UCSD-AML1 (cell line): Measurements from ENCODE around the gene OR51B4.
"Not testable (repeated sequence)": the region's sequence is repeated elsewhere in the genome, so short reads cannot be mapped to it uniquely, and the experiment has no call there.

Experiments used
- DNase-seq: peaks from one replicate; lab custom pipeline; 2025; ENCODE audit not compliant: unreplicated experiment; lab: John Stamatoyannopoulos, UW

Gene OR51B4

GRCh38 chr11:5297721-5298323, 3.9 kb downstream of the OR51B4 start:
- no peak for DNase-seq

GRCh38 chr11:5294342-5294995, 7.3 kb downstream of the OR51B4 start:
- not testable (repeated sequence) for DNase-seq

- no peak for DNase-seq
Observed at GRCh38 chr11:5293028-5293427, 8.7 kb downstream of the OR51B4 start.

- peak; percentile 17 for DNase-seq
Observed at GRCh38 chr11:5291207-5291838, 10.4 kb downstream of the OR51B4 start.

- DNase-seq, result no peak
Observed at GRCh38 chr11:5290106-5290505, 11.6 kb downstream of the OR51B4 start.

- no peak for DNase-seq
Observed at GRCh38 chr11:5289696-5290095, 12.1 kb downstream of the OR51B4 start.

- no peak for DNase-seq
Observed at GRCh38 chr11:5288906-5289550, 12.7 kb downstream of the OR51B4 start.

GRCh38 chr11:5288108-5288905, 13.4 kb downstream of the OR51B4 start:
- peak; percentile 14 for DNase-seq

GRCh38 chr11:5286901-5287300, 14.8 kb downstream of the OR51B4 start:
- DNase-seq, result no peak

- DNase-seq, result no peak
Observed at GRCh38 chr11:5286351-5286750, 15.4 kb downstream of the OR51B4 start.

GRCh38 chr11:5285703-5286340, 15.9 kb downstream of the OR51B4 start:
- DNase-seq, result no peak

- no peak for DNase-seq
Observed at GRCh38 chr11:5284637-5285036, 17.1 kb downstream of the OR51B4 start.

- no peak for DNase-seq
Observed at GRCh38 chr11:5283882-5284281, 17.9 kb downstream of the OR51B4 start.

- no peak for DNase-seq
Observed at GRCh38 chr11:5283086-5283485, 18.7 kb downstream of the OR51B4 start.

GRCh38 chr11:5282628-5283027, 19.1 kb downstream of the OR51B4 start:
- no peak for DNase-seq

GRCh38 chr11:5281596-5281995, 20.1 kb downstream of the OR51B4 start:
- DNase-seq, result no peak

GRCh38 chr11:5280582-5281102, 21.1 kb downstream of the OR51B4 start:
- DNase-seq, result peak; percentile 80

- DNase-seq, result no peak
Observed at GRCh38 chr11:5279471-5280090, 22.2 kb downstream of the OR51B4 start.

GRCh38 chr11:5277807-5278382, 23.9 kb downstream of the OR51B4 start:
- no peak for DNase-seq

- DNase-seq, result no peak
Observed at GRCh38 chr11:5276697-5277096, 25.0 kb downstream of the OR51B4 start.
